Measurements from ENCODE around the gene GALNT13. TPM values are rescaled to one million over a fixed set of nuclear protein-coding genes. Genes with fewer than 3 reads are reported as not detected.

GALNT13 gene
- total RNA-seq, 8 experiments from 2014 or later: 5.7 to 46.1 (median 16.6) TPM

DNA sequence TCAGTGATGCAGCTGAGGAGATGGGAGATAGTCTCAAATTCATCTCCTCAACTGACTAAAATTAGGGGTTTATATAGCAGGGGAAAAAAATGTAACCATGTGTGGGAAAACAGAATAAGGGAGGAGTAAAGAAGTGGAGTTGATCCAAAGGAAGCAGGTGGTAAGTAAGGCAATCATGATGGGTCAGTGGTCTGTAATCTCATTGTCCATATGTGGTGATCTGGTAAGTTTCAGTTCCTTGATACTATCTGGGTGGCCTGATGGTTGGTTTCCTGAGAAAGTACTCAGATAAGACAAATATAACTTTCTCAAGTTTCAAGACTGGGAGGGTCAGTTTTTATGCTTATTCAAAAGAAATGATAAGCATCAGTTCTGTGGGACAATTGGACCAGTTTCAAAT is 514.5 kb downstream of the GALNT13 start:
- peaks cover 8 to 24% of the 10 kb centered on the region in 2 donors for H3K4me1 ChIP-seq (replicated peaks in 1 of 2)
- in situ Hi-C loops (cut with MboI; ENCODE audit: low pct_unique_long_range_greater_than_20kb in 2 of 9, low sequenced_read_pairs in 9 of 9, unreplicated experiment in 9 of 9): no loop called here

DNA sequence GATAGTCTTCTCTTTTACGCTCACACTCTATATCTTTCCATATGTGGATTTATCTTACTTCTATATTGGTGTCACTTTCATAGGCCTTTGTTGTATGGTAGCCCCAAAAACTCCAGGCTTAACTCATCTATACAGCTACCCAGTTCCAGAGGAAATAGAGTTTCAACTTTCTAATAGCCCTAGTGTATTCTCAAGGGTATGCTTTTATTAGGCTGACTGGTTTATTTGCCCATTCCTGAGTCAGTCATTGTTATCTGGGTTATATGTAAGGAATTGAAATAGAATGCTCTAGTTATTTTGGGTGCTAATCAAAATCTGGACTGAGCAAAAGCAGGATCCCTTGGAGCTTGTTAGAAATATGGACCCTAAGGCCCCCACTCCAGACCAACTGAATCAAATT is 519.3 kb downstream of the GALNT13 start:
- Histone ChIP-seq H3K4me1 (replicated peaks in 1 of 2) (no peaks in the 10 kb centered on the region), H3K4me3 (no peak overlapping the region), H3K27ac (no peak overlapping the region)
- no peak for ATAC-seq (replicated peaks in 6 of 8)
- in situ Hi-C loops (cut with MboI; ENCODE audit: low pct_unique_long_range_greater_than_20kb in 2 of 9, low sequenced_read_pairs in 9 of 9, unreplicated experiment in 9 of 9): no loop called here
- 0 to 100% (median 100%) methylated on average over 1 of the region's 1 CpG; no CpG with 5 or more reads in 2 of the 10 experiments for WGBS, 10 experiments

More for the DNA sequence above, 514.5 kb downstream of the GALNT13 start:
- no peak overlapping the region for H3K27ac ChIP-seq
- ATAC-seq (replicated peaks in 6 of 8): peak in 2 of 8 experiments; percentile 18 to 21
- no peak overlapping the region for H3K4me3 ChIP-seq

DNA sequence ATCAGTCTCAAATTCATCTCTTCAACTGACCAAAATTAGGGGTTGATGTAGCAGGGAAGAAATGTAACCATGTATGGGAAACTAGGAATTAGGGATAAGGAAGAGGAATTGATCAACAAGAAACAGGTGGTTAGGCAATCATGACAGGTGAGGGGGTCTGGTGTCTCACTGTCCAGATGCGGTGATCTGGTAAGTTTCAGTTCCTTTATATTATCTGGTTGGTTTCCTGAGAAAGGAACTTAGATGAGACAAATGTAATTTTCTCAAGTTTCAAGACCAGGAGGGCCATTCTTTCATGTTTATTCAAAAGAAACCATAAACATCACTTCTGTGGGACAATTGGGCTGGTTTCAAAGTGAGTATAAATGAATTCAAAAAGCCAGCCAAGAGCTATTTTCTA is 520.5 kb downstream of the GALNT13 start:
- WGBS, 10 experiments: 57 to 100% (median 100%) methylated on average over 1 of the region's 1 CpG; no CpG with 5 or more reads in 3 of the 10 experiments
- no peak overlapping the region for H3K4me3 ChIP-seq
- in situ Hi-C loops (cut with MboI; ENCODE audit: low pct_unique_long_range_greater_than_20kb in 2 of 9, low sequenced_read_pairs in 9 of 9, unreplicated experiment in 9 of 9): no loop called here
- ATAC-seq (replicated peaks in 6 of 8): no peak
- H3K4me1 ChIP-seq (replicated peaks in 1 of 2): no peaks in the 10 kb centered on the region
- no peak overlapping the region for H3K27ac ChIP-seq

DNA sequence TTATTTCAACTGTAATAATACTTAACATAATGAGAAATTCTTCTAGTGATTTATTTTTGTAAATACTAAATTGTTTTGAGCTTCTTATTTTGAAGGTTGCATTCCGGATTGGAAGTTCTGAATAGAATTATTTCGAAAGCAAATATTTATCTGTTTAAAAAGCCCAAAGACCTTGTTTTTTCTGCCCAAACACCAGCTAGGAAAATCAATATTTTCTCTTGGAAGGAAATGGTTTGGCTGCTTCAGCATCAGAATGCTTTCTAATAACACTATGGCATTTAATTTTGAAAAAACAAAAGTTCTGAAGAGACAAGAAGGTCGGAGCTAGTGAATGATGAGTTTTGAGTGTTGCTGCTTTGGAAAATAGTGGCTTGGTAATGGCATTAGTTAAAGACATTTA is 522.9 kb downstream of the GALNT13 start:
- 26 to 96% (median 81%) methylated on average over 1 to 3 of the region's 3 CpGs; no CpG with 5 or more reads in 1 of the 10 experiments for WGBS, 10 experiments

DNA sequence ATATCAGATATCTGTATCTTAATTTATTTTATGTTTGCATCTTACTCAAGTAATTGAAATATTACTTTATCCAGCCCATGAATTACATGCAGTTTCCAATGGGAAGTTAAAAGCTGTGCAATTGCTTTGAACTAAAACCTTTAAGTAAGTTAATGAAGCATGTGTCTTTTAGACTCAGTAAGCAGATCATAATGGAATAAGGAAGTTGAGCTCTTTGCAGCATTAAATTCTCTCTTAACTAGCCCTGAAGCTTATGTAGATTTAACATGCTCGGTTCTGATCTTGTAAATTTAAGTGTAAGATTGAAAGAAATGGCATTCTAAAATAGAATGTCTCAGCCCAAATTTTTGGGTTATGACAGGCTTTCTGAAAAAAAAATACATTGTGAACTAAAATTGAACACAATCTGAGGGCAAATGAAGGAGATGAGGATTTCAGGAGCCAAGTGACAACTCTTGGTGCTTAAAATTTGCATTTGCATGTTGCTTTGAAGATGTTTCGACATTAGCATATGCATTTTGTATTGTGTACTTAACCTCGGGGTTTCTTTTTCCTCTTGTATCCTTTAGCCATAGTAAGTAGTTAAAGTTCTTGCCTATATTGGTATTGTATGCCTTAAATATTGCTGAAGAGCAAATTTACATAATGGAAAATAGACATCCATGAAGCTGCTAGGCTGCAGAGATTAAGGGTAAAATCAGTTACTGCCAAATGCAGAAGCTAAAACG is 529.0 kb downstream of the GALNT13 start:
- Histone ChIP-seq H3K4me3 (no peak overlapping the region), H3K27ac (no peak overlapping the region), H3K4me1 (replicated peaks in 1 of 2) (peaks cover 0 to 13% of the 10 kb centered on the region in 2 donors)
- peak in 3 of 8 experiments; percentile 78 to 89 (median 78) for ATAC-seq (replicated peaks in 6 of 8)
- in situ Hi-C loops (cut with MboI; ENCODE audit: low pct_unique_long_range_greater_than_20kb in 2 of 9, low sequenced_read_pairs in 9 of 9, unreplicated experiment in 9 of 9): no loop called here
- WGBS, 10 experiments: 0 to 49% (median 11%) methylated on average over 1 to 4 of the region's 4 CpGs

More for the DNA sequence above, 522.9 kb downstream of the GALNT13 start:
- in situ Hi-C loops (cut with MboI; ENCODE audit: low pct_unique_long_range_greater_than_20kb in 2 of 9, low sequenced_read_pairs in 9 of 9, unreplicated experiment in 9 of 9): no loop called here
- H3K27ac ChIP-seq: no peak overlapping the region
- no peak for ATAC-seq (replicated peaks in 6 of 8)
- no peaks in the 10 kb centered on the region for H3K4me1 ChIP-seq (replicated peaks in 1 of 2)
- no peak overlapping the region for H3K4me3 ChIP-seq

DNA sequence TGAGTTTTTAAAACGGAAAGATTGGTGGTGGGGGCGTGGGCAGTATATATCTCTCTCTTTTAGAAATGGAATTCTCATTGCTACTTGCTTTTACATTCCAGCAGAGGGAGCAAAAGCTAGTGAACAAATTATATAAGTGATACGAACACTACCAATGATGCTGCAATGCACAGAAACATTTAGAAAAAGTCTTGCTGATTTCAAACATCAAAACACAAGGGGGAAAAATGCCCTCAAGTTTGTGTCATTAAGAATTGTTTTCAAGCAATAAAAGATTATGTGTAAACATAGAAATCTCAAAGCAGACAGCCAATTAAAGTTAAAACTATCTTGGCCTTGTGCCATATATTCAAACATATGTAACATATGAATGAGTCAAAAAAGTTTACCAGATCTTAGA is 530.5 kb downstream of the GALNT13 start:
- H3K27ac ChIP-seq: no peak overlapping the region
- peaks cover 0 to 13% of the 10 kb centered on the region in 2 donors for H3K4me1 ChIP-seq (replicated peaks in 1 of 2)
- 0 to 81% (median 43%) methylated on average over 2 to 3 of the region's 3 CpGs for WGBS, 10 experiments
- ATAC-seq (replicated peaks in 6 of 8): peak in 5 of 8 experiments; percentile 36 to 69 (median 58)
- no peak overlapping the region for H3K4me3 ChIP-seq
- in situ Hi-C loops (cut with MboI; ENCODE audit: low pct_unique_long_range_greater_than_20kb in 2 of 9, low sequenced_read_pairs in 9 of 9, unreplicated experiment in 9 of 9): no loop called here

DNA sequence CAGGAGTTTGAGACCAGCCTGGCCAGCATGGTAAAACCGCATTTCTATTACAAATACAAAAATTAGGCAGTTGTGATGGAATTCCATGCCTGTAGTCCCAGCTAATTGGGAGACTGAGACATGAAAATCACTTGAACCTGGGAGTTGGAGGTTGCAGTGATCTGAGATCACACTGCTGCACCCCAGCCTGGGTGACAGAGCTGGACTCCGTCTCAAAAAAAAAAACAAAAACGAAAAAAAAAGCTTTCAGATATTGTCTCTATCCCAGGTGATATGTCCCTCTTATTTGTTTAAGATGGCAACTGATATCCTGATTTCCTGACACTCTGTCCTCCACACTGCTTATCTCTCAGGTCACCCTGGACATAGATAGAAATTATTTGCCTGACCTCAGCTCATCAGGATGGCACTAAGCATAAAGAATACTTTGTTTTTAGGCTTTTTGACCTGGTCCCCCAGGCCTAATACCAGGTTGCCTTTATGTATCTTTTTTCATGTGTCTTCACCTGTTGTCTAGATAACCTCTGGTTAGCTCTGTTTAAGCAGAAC is 531.6 kb downstream of the GALNT13 start:
- 13 to 100% (median 87%) methylated on average over 1 to 3 of the region's 3 CpGs; no CpG with 5 or more reads in 1 of the 10 experiments for WGBS, 10 experiments
- ATAC-seq (replicated peaks in 6 of 8): no peak
- Histone ChIP-seq H3K4me1 (replicated peaks in 1 of 2) (peaks cover 0 to 13% of the 10 kb centered on the region in 2 donors), H3K27ac (no peak overlapping the region), H3K4me3 (no peak overlapping the region)
- in situ Hi-C loops (cut with MboI; ENCODE audit: low pct_unique_long_range_greater_than_20kb in 2 of 9, low sequenced_read_pairs in 9 of 9, unreplicated experiment in 9 of 9): no loop called here

DNA sequence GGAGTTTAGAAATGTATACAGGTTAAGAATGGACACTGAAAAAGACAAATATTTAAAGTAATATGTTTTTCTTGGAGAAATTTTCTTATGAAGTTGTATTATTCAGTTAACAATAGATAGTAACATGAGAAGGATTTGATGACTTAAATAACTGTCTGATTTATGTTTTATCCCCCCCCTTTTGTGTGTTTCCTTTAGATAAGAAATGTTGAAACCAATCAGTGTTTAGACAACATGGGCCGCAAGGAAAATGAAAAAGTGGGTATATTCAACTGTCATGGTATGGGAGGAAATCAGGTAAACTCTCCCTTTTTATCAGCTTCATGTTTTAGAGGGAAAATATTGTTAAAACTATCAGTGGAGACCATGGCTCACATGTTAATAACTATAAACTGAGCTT is 537.1 kb downstream of the GALNT13 start:
- no peak overlapping the region for H3K27ac ChIP-seq
- no peak for ATAC-seq (replicated peaks in 6 of 8)
- no peaks in the 10 kb centered on the region for H3K4me1 ChIP-seq (replicated peaks in 1 of 2)
- H3K4me3 ChIP-seq: no peak overlapping the region
- 33 to 100% (median 100%) methylated on average over 1 of the region's 1 CpG; no CpG with 5 or more reads in 2 of the 10 experiments for WGBS, 10 experiments
- in situ Hi-C loops (cut with MboI; ENCODE audit: low pct_unique_long_range_greater_than_20kb in 2 of 9, low sequenced_read_pairs in 9 of 9, unreplicated experiment in 9 of 9): no loop called here

DNA sequence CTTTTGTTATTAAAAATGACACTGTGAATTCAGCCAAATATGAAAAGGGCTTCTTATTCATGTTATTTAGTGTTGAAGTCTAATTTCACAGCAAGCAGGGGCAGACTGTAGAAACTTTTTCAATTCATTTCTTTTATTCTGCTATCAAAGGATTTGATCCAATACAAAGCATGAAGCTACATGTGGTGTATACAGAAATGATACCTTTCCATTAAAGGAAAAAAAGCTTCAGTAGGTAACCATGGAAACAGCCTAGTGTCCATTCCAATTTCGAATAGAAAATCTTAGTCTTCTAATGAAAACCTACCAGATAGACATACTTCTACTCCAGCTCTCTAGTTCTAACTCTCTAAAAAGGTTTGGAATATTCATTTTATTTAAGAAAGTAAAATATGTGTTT is 550.5 kb downstream of the GALNT13 start:
- 0 to 100% (median 58%) methylated on average over 1 of the region's 1 CpG; no CpG with 5 or more reads in 2 of the 10 experiments for WGBS, 10 experiments
- Histone ChIP-seq H3K4me1 (replicated peaks in 1 of 2) (no peaks in the 10 kb centered on the region), H3K27ac (no peak overlapping the region), H3K4me3 (no peak overlapping the region)
- in situ Hi-C loops (cut with MboI; ENCODE audit: low pct_unique_long_range_greater_than_20kb in 2 of 9, low sequenced_read_pairs in 9 of 9, unreplicated experiment in 9 of 9): no loop called here
- ATAC-seq (replicated peaks in 6 of 8): no peak

DNA sequence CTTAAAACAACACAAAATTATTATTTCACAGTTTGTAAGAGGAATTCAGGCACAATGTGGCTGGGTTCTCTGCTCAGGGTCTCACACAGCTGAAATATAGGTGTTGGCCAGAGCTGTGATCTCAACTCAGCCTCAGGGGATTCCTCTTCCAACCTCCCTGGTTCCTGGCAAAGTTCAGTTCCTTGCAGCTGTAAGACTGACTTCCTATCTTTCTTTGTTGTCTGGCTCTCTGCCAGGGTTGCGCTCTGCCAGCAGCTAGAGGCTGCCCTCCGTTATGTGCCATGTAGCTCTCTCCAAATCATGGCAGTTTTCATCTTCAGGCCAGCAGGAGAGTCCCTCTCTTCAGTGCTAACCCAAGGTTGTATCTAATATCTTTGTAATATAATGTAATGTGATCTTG is 554.3 kb downstream of the GALNT13 start:
- Histone ChIP-seq H3K4me3 (no peak overlapping the region), H3K27ac (no peak overlapping the region), H3K4me1 (replicated peaks in 1 of 2) (no peaks in the 10 kb centered on the region)
- WGBS, 10 experiments: 8 to 100% (median 38%) methylated on average over 1 to 2 of the region's 2 CpGs; no CpG with 5 or more reads in 7 of the 10 experiments
- peak in 4 of 8 experiments; percentile 19 to 92 (median 80) for ATAC-seq (replicated peaks in 6 of 8)
- in situ Hi-C loops (cut with MboI; ENCODE audit: low pct_unique_long_range_greater_than_20kb in 2 of 9, low sequenced_read_pairs in 9 of 9, unreplicated experiment in 9 of 9): loop anchor here in 2 of 9 experiments (25.0 kb wide), 1 partner anchor 811 kb away; no protein-coding TSS in a partner anchor

DNA sequence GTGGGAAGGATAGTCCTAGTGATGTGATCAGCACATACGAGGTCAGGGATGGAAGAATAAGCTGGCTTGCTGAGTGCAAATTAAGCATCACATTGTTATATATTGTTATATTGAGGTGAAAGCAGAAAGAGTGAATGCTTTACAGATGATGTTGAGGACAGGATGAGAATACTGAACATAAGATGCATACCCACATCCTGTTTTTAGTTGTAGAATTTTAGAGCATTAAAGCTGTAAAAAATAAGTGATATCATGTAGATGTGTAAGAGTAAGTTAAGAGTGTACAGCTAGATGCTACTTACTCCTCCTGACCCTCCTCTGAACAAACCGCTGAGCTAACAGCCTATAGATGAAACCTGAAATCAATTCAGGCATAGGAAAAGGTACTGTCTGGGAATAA is 555.7 kb downstream of the GALNT13 start:
- H3K27ac ChIP-seq: no peak overlapping the region
- no peak overlapping the region for H3K4me3 ChIP-seq
- WGBS, 10 experiments: 0 to 95% (median 80%) methylated on average over 1 to 2 of the region's 2 CpGs; no CpG with 5 or more reads in 3 of the 10 experiments
- in situ Hi-C loops (cut with MboI; ENCODE audit: low pct_unique_long_range_greater_than_20kb in 2 of 9, low sequenced_read_pairs in 9 of 9, unreplicated experiment in 9 of 9): loop anchor here in 2 of 9 experiments (25.0 kb wide), 1 partner anchor 810 kb away; no protein-coding TSS in a partner anchor
- no peaks in the 10 kb centered on the region for H3K4me1 ChIP-seq (replicated peaks in 1 of 2)
- peak in 1 of 8 experiments; percentile 44 for ATAC-seq (replicated peaks in 6 of 8)

DNA sequence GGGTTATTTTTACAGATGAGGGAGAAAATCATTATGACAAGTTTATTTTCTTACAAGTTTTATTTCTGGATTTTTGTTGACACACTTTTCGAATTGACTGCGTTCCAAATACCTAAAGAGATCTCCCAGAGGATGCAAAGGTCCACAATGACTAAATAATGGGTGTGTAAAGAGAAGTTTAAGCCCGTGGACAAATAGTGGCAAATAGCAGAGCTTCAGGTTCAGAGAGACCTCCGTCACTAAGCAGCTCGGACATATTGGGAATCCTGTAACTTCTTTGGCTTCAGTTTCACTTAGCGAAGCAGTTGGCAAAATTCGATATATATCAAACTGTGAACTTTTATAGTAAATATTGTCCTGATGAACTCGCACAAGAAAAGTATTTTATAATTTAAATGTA is 556.3 kb downstream of the GALNT13 start:
- Histone ChIP-seq H3K27ac (no peak overlapping the region), H3K4me3 (no peak overlapping the region), H3K4me1 (replicated peaks in 1 of 2) (no peaks in the 10 kb centered on the region)
- ATAC-seq (replicated peaks in 6 of 8): peak in 1 of 8 experiments; percentile 85
- WGBS, 10 experiments: 33 to 100% (median 90%) methylated on average over 3 to 8 of the region's 8 CpGs
- in situ Hi-C loops (cut with MboI; ENCODE audit: low pct_unique_long_range_greater_than_20kb in 2 of 9, low sequenced_read_pairs in 9 of 9, unreplicated experiment in 9 of 9): loop anchor here in 2 of 9 experiments (25.0 kb wide), 1 partner anchor 809 kb away; no protein-coding TSS in a partner anchor

DNA sequence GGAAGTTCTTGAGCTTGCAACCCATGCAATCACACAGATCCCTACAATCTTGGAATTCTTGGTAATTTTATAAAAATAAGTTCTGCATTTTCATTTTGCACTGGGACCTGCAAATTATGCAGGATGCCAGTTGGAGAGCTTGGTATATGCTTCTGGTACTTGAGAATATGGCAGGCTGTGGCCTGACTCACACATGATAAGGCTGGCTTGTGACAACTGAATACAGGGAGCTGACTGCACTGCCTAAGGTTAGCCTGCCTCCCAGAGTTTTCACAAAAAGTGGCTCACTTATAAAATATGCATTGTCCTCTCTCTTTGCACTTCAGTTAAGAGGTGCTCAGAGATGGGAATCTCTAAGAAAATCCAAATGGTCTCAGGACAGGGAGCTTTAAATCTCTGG is 561.3 kb downstream of the GALNT13 start:
- in situ Hi-C loops (cut with MboI; ENCODE audit: low pct_unique_long_range_greater_than_20kb in 2 of 9, low sequenced_read_pairs in 9 of 9, unreplicated experiment in 9 of 9): loop anchor here in 2 of 9 experiments (25.0 kb wide), 1 partner anchor 804 kb away; no protein-coding TSS in a partner anchor
- no peak overlapping the region for H3K27ac ChIP-seq
- no peaks in the 10 kb centered on the region for H3K4me1 ChIP-seq (replicated peaks in 1 of 2)
- no peak overlapping the region for H3K4me3 ChIP-seq
- peak in 1 of 8 experiments; percentile 40 for ATAC-seq (replicated peaks in 6 of 8)

All from motor neuron (in vitro differentiated cells).